HUDEP-2 (cell line): ENCODE results near the gene FERMT3.

Experiments used
- DNase-seq, 76 experiments: peaks; one replicate each; lab custom pipeline; 2025; ENCODE audit not compliant: unreplicated experiment in 76 of 76; lab: John Stamatoyannopoulos, UW

The FERMT3 gene

GRCh38 chr11:64185693-64186491 lies 20.6 kb upstream of the FERMT3 start, which contains the start of gene STIP1:
TSS of gene STIP1 (plus strand) at chr11:64186171. CDS start at chr11:64186262, 91 bp downstream.
- DNase-seq: peak in 75 of 76 experiments; percentile 91 to 100 (median 99)

- peak in 3 of 76 experiments; percentile 3 to 12 (median 8) for DNase-seq
Measured at GRCh38 chr11:64186492-64187165, 19.9 kb upstream of the FERMT3 start.

GRCh38 chr11:64192434-64192833 lies 14.1 kb upstream of the FERMT3 start:
- DNase-seq: no peak

GRCh38 chr11:64196626-64197025 lies 9.9 kb upstream of the FERMT3 start:
- DNase-seq: no peak

- DNase-seq: no peak
Measured at GRCh38 chr11:64198511-64198910, 8.0 kb upstream of the FERMT3 start.

- DNase-seq: no peak
Measured at GRCh38 chr11:64201543-64201942, 5.0 kb upstream of the FERMT3 start.

GRCh38 chr11:64202992-64203391 lies 3.5 kb upstream of the FERMT3 start:
- no peak for DNase-seq

- no peak for DNase-seq
Measured at GRCh38 chr11:64203421-64204079, 3.0 kb upstream of the FERMT3 start.

GRCh38 chr11:64204080-64204440 lies 2.5 kb upstream of the FERMT3 start:
- no peak for DNase-seq

GRCh38 chr11:64204464-64204989 lies 2.0 kb upstream of the FERMT3 start:
- DNase-seq: peak in 71 of 76 experiments; percentile 44 to 94 (median 84)

- DNase-seq: peak in 61 of 76 experiments; percentile 8 to 81 (median 48)
Measured at GRCh38 chr11:64207256-64208085, 950 bp downstream of the FERMT3 start.

- no peak for DNase-seq
Measured at GRCh38 chr11:64208086-64208795, 1.7 kb downstream of the FERMT3 start.

- no peak for DNase-seq
Measured at GRCh38 chr11:64208796-64209562, 2.5 kb downstream of the FERMT3 start.

GRCh38 chr11:64209563-64209843 lies 3.0 kb downstream of the FERMT3 start:
- no peak for DNase-seq

- DNase-seq: no peak
Measured at GRCh38 chr11:64210301-64211020, 3.9 kb downstream of the FERMT3 start.

GRCh38 chr11:64211181-64211872 lies 4.8 kb downstream of the FERMT3 start:
- DNase-seq: no peak

- no peak for DNase-seq
Measured at GRCh38 chr11:64216879-64217278, 10.4 kb downstream of the FERMT3 start.
